ENCODE data around the gene CADM1.

Gene CADM1

DNA sequence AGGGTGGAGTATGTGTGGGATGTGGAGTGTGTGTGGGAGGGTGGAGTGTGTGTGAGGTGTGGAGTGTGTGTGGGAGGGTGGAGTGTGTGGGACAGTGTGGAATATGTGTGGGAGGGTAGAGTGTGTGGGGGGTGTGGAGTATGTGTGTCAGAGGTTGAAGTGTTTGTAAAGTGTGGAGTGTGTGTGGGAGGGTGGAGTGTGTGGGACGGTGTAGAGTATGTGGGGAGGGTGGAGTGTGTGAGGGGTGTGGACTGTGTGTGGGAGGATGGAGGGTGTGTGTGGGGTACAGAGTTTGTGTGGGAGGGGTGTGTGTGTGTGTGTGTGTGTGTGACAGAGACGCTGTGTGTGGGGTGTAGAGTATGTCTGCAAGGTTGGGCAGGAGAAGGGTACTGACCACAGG, 355.5 kb downstream of the CADM1 start:
- no peak overlapping the region for H3K9ac ChIP-seq (ENCODE audit: insufficient read length, low read depth)
- no peaks in the 10 kb centered on the region for H3K4me1 ChIP-seq (ENCODE audit: insufficient read depth, insufficient read length)

DNA sequence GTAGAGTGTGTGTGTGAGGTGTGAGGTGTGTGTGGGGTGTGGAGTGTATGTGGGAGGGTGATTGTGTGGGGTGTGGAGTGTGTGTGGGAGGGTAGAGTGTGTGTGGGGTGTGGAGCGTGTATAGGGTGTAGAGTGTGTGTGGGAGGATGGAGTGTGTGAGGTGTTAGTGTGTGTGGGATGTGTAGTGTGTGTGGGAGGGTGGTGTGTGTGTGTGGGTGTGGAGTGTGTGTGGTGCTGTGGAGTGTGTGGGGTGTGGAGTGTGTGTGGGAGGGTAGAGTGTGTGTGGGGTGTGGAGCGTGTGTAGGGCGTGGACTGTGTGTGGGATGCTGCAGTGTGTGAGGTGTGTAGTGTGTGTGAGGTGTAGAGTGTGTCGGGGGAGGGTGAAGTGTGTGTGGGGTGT, 356.1 kb downstream of the CADM1 start:
- DNase-seq (ENCODE audit: low read depth, low spot score) = no peak
- Histone ChIP-seq H3K36me3 (ENCODE audit: insufficient read depth, insufficient read length, low read length) (no peaks in the 10 kb centered on the region), H3K9ac (ENCODE audit: insufficient read length, low read depth) (no peak overlapping the region), H3K9me3 (ENCODE audit: insufficient read depth, low read length) (no peaks in the 10 kb centered on the region), H3K27me3 (ENCODE audit: insufficient read depth, insufficient read length) (no peaks in the 10 kb centered on the region), H3K4me1 (ENCODE audit: insufficient read depth, insufficient read length) (no peaks in the 10 kb centered on the region), H3K4me3 (ENCODE audit: insufficient read length, low read depth) (no peak overlapping the region)
- no peak for TF ChIP-seq YY1 (IDR thresholded peaks at IDR 0.05; ENCODE audit: insufficient read depth, insufficient read length)
- TF ChIP-seq SUZ12 (IDR thresholded peaks at IDR 0.05; ENCODE audit: extremely low read depth, insufficient read depth, insufficient read length) = no peak
- no peak for TF ChIP-seq ZNF274 (IDR thresholded peaks at IDR 0.05; ENCODE audit: low read depth, low read length)

More for the DNA sequence above, 355.5 kb downstream of the CADM1 start:
- Histone ChIP-seq H3K36me3 (ENCODE audit: insufficient read depth, insufficient read length, low read length) (no peaks in the 10 kb centered on the region), H3K27me3 (ENCODE audit: insufficient read depth, insufficient read length) (no peaks in the 10 kb centered on the region), H3K9me3 (ENCODE audit: insufficient read depth, low read length) (no peaks in the 10 kb centered on the region), H3K4me3 (ENCODE audit: insufficient read length, low read depth) (no peak overlapping the region)
- no peak for DNase-seq (ENCODE audit: low read depth, low spot score)
- no peak for TF ChIP-seq YY1 (IDR thresholded peaks at IDR 0.05; ENCODE audit: insufficient read depth, insufficient read length)
- TF ChIP-seq ZNF274 (IDR thresholded peaks at IDR 0.05; ENCODE audit: low read depth, low read length) = no peak
- TF ChIP-seq SUZ12 (IDR thresholded peaks at IDR 0.05; ENCODE audit: extremely low read depth, insufficient read depth, insufficient read length) = no peak

DNA sequence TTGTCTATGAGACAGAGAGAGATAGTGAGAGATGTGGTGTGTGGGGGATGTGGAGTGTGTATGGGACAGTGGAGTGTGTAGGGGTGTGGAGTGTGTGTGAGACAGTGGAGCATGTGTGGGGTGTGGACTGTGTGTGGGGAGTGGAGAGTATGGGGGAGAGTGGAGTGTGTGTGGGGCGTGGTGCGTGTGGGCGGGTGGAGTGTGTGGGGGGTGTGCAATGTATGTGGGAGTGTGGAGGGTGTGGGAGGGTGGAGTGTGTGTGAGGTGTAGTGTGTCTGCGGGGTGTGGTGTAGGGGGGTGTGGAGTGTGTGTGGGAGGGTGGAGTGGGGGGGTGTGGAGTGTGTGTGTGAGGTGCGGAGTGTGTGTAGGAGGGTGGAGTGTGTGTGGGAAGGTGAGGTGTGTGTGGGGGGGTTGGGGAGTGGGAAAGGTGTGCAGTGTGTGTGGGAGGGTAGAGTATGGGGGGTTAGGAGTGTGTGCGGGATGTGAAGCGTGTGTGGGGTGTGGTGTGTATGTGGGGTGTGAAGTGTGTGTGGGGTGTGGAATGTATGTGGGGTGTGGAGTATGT, 356.9 kb downstream of the CADM1 start:
- Histone ChIP-seq H3K4me3 (ENCODE audit: insufficient read length, low read depth) (no peak overlapping the region), H3K9me3 (ENCODE audit: insufficient read depth, low read length) (no peaks in the 10 kb centered on the region)

DNA sequence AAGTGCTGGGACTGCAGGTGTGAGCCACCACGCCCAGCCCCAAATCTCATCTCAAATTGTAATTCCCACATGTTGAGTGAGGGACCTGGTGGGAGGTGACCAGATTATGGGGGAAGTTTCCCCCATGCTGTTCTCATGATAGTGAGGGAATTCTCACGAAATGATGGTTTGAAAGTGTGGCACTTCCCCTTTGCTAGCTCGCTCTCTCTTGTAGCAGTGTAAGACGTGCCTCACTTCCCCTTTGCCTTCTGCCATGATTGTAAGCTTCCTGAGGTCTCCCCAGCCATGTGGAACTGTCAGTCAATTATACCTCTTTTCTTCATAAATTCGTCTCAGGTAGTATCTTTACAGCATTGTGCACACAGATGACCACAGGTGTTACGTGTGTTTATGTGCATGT, 357.8 kb downstream of the CADM1 start:
- H3K9ac ChIP-seq (ENCODE audit: insufficient read length, low read depth) = no peak overlapping the region
- DNase-seq (ENCODE audit: low read depth, low spot score) = no peak
- no peaks in the 10 kb centered on the region for H3K36me3 ChIP-seq (ENCODE audit: insufficient read depth, insufficient read length, low read length)
- no peaks in the 10 kb centered on the region for H3K27me3 ChIP-seq (ENCODE audit: insufficient read depth, insufficient read length)
- H3K4me1 ChIP-seq (ENCODE audit: insufficient read depth, insufficient read length) = no peaks in the 10 kb centered on the region
- TF ChIP-seq SUZ12 (IDR thresholded peaks at IDR 0.05; ENCODE audit: extremely low read depth, insufficient read depth, insufficient read length) = no peak
- no peak for TF ChIP-seq YY1 (IDR thresholded peaks at IDR 0.05; ENCODE audit: insufficient read depth, insufficient read length)
- no peak for TF ChIP-seq ZNF274 (IDR thresholded peaks at IDR 0.05; ENCODE audit: low read depth, low read length)
- H3K4me3 ChIP-seq (ENCODE audit: insufficient read length, low read depth) = no peak overlapping the region
- H3K9me3 ChIP-seq (ENCODE audit: insufficient read depth, low read length) = no peaks in the 10 kb centered on the region

More for the DNA sequence above, 356.9 kb downstream of the CADM1 start:
- TF ChIP-seq ZNF274 (IDR thresholded peaks at IDR 0.05; ENCODE audit: low read depth, low read length) = no peak
- no peak for TF ChIP-seq SUZ12 (IDR thresholded peaks at IDR 0.05; ENCODE audit: extremely low read depth, insufficient read depth, insufficient read length)
- no peak for TF ChIP-seq YY1 (IDR thresholded peaks at IDR 0.05; ENCODE audit: insufficient read depth, insufficient read length)
- H3K36me3 ChIP-seq (ENCODE audit: insufficient read depth, insufficient read length, low read length) = no peaks in the 10 kb centered on the region
- no peak overlapping the region for H3K9ac ChIP-seq (ENCODE audit: insufficient read length, low read depth)
- no peaks in the 10 kb centered on the region for H3K27me3 ChIP-seq (ENCODE audit: insufficient read depth, insufficient read length)
- no peak for DNase-seq (ENCODE audit: low read depth, low spot score)
- H3K4me1 ChIP-seq (ENCODE audit: insufficient read depth, insufficient read length) = no peaks in the 10 kb centered on the region

DNA sequence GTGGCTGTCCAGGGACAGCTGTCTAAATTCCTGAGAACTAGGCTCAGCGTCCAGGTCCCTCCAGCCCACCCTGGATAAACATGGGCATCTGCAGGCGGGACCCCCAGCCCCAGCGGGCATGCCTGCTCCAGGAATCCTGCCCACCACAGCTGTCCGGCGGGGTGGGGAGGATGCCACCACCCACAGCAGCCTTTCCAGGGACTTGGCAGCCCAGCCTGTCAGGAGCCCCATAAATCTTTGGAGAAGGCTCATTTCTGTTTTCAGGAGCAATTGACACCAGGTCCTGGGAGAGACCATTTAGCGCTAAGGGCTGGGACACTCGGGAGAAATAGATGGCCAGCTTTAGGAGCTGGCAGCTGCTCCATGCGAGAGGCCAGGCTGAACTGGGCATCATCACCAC, 358.9 kb downstream of the CADM1 start:
- no peak for TF ChIP-seq SUZ12 (IDR thresholded peaks at IDR 0.05; ENCODE audit: extremely low read depth, insufficient read depth, insufficient read length)
- no peak for TF ChIP-seq ZNF274 (IDR thresholded peaks at IDR 0.05; ENCODE audit: low read depth, low read length)
- no peak for TF ChIP-seq YY1 (IDR thresholded peaks at IDR 0.05; ENCODE audit: insufficient read depth, insufficient read length)
- H3K4me1 ChIP-seq (ENCODE audit: insufficient read depth, insufficient read length) = no peaks in the 10 kb centered on the region
- H3K9ac ChIP-seq (ENCODE audit: insufficient read length, low read depth) = no peak overlapping the region
- no peak overlapping the region for H3K4me3 ChIP-seq (ENCODE audit: insufficient read length, low read depth)
- no peaks in the 10 kb centered on the region for H3K27me3 ChIP-seq (ENCODE audit: insufficient read depth, insufficient read length)
- no peaks in the 10 kb centered on the region for H3K36me3 ChIP-seq (ENCODE audit: insufficient read depth, insufficient read length, low read length)
- no peak for DNase-seq (ENCODE audit: low read depth, low spot score)
- no peaks in the 10 kb centered on the region for H3K9me3 ChIP-seq (ENCODE audit: insufficient read depth, low read length)

DNA sequence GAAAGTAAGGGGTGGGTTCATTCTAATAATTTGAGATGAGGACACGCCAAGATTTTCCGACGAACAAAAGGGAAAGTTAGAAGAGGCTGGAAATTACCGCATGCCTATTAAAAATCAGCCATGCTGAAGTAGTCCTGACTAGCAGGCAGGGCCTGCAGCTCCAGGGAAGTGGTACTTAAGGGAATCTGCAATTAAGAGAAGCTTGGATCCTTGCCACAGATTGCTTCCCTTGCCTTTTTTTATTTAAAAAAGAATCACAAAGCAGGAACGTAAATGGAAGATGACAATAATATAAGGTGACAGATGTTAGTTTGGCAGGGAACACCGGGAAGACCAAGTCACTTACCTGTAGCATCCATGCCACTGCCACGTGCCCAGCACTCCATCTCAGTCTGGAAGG, 359.3 kb downstream of the CADM1 start:
- TF ChIP-seq SUZ12 (IDR thresholded peaks at IDR 0.05; ENCODE audit: extremely low read depth, insufficient read depth, insufficient read length) (no peak), ZNF274 (IDR thresholded peaks at IDR 0.05; ENCODE audit: low read depth, low read length) (no peak), YY1 (IDR thresholded peaks at IDR 0.05; ENCODE audit: insufficient read depth, insufficient read length) (no peak)
- H3K4me3 ChIP-seq (ENCODE audit: insufficient read length, low read depth) = no peak overlapping the region
- no peaks in the 10 kb centered on the region for H3K9me3 ChIP-seq (ENCODE audit: insufficient read depth, low read length)
- no peaks in the 10 kb centered on the region for H3K27me3 ChIP-seq (ENCODE audit: insufficient read depth, insufficient read length)
- no peaks in the 10 kb centered on the region for H3K4me1 ChIP-seq (ENCODE audit: insufficient read depth, insufficient read length)
- H3K9ac ChIP-seq (ENCODE audit: insufficient read length, low read depth) = no peak overlapping the region
- no peak for DNase-seq (ENCODE audit: low read depth, low spot score)
- H3K36me3 ChIP-seq (ENCODE audit: insufficient read depth, insufficient read length, low read length) = no peaks in the 10 kb centered on the region

DNA sequence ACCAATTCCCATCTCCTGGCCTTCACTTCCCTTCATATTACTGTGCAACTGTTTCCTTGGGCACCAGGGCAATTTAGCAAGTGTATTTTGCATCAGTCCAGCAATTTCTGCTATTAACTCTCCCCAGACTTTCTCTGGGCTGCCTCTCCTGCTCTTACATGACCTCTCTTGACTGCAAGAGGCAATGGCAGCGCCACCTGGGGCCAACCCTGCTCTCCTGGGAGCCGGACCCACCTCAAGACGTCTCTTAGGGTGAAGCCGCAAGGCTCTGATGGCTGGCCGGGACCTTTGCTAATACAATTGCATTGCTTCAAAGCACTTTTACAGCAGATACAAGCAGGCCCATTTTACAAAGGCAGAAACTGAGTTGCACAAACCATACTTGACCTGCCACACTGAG, 360.2 kb downstream of the CADM1 start:
- Histone ChIP-seq H3K4me3 (ENCODE audit: insufficient read length, low read depth) (no peak overlapping the region), H3K9ac (ENCODE audit: insufficient read length, low read depth) (no peak overlapping the region), H3K27me3 (ENCODE audit: insufficient read depth, insufficient read length) (no peaks in the 10 kb centered on the region), H3K36me3 (ENCODE audit: insufficient read depth, insufficient read length, low read length) (no peaks in the 10 kb centered on the region), H3K4me1 (ENCODE audit: insufficient read depth, insufficient read length) (no peaks in the 10 kb centered on the region), H3K9me3 (ENCODE audit: insufficient read depth, low read length) (no peaks in the 10 kb centered on the region)
- DNase-seq (ENCODE audit: low read depth, low spot score) = no peak
- TF ChIP-seq YY1 (IDR thresholded peaks at IDR 0.05; ENCODE audit: insufficient read depth, insufficient read length) (no peak), SUZ12 (IDR thresholded peaks at IDR 0.05; ENCODE audit: extremely low read depth, insufficient read depth, insufficient read length) (no peak), ZNF274 (IDR thresholded peaks at IDR 0.05; ENCODE audit: low read depth, low read length) (no peak)

Data from NT2/D1 (cell line).